Measurements from ENCODE around the gene MMD2. TPM values are rescaled to one million over a fixed set of nuclear protein-coding genes. Genes with fewer than 3 reads are reported as not detected.

The MMD2 gene
- polyA plus RNA-seq, 2 of the 4 experiments (the other 2 are of a cell fraction) = not detected

DNA sequence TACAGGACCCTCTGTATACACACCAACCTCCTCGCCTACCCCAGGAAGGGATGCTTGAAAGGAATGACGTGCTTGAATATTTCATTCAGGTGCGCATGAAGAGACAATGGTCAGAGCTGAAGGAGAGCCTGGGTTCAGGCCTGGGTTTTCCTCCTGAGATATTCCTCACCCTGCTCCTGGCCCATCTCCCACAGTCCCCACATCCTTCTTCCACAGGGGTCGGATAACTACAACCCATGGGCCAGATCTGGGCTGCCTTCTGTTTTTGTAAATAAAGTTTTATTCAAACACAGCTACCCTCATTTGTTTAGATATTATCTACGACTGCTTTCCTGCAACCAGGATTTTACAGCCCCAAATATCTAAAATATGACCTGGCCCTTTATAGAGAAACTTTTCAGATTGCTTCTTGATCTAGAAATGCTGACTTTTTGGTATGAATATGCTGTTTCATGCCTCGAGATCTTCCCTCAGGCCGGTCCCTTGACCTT is 73.6 kb downstream of the MMD2 start:
- POLR2A ChIA-PET = no interaction called here
- TF ChIP-seq EP300 (IDR thresholded peaks at IDR 0.05) (no peak), CBX2 (IDR thresholded peaks at IDR 0.05; ENCODE audit: borderline replicate concordance, low read depth) (no peak), BHLHE40 (IDR thresholded peaks at IDR 0.05; ENCODE audit: low read depth, low read length) (no peak), CBX8 (IDR thresholded peaks at IDR 0.05) (no peak), HDAC2 (IDR thresholded peaks at IDR 0.05) (no peak), NPAS2 (CRISPR knock-in tag; IDR thresholded peaks at IDR 0.05; ENCODE audit: borderline replicate concordance) (no peak), CTCF (IDR thresholded peaks at IDR 0.05) (no peak), HOXB5 (CRISPR knock-in tag; IDR thresholded peaks at IDR 0.05) (no peak), HOXB13 (CRISPR knock-in tag; IDR thresholded peaks at IDR 0.05; ENCODE audit: low read depth) (no peak), GATA3 (IDR thresholded peaks at IDR 0.05; ENCODE audit: borderline replicate concordance) (no peak), ZFP36 (IDR thresholded peaks at IDR 0.05; ENCODE audit: borderline replicate concordance, partially characterized antibody) (no peak), FOSB (CRISPR knock-in tag; IDR thresholded peaks at IDR 0.05) (no peak), NR3C1 (IDR thresholded peaks at IDR 0.05) (no peak), KDM5A (IDR thresholded peaks at IDR 0.05) (no peak), EHMT2 (IDR thresholded peaks at IDR 0.05; ENCODE audit: low read depth) (no peak)
- TF ChIP-seq, protein P1, sequence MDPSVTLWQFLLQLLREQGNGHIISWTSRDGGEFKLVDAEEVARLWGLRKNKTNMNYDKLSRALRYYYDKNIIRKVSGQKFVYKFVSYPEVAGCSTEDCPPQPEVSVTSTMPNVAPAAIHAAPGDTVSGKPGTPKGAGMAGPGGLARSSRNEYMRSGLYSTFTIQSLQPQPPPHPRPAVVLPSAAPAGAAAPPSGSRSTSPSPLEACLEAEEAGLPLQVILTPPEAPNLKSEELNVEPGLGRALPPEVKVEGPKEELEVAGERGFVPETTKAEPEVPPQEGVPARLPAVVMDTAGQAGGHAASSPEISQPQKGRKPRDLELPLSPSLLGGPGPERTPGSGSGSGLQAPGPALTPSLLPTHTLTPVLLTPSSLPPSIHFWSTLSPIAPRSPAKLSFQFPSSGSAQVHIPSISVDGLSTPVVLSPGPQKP (IDR thresholded peaks at IDR 0.05; ENCODE audit: low read depth, low read length) = no peak
- TF ChIP-seq, protein P2, sequence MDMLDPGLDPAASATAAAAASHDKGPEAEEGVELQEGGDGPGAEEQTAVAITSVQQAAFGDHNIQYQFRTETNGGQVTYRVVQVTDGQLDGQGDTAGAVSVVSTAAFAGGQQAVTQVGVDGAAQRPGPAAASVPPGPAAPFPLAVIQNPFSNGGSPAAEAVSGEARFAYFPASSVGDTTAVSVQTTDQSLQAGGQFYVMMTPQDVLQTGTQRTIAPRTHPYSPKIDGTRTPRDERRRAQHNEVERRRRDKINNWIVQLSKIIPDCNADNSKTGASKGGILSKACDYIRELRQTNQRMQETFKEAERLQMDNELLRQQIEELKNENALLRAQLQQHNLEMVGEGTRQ (IDR thresholded peaks at IDR 0.05) = no peak
- 0 out of 3 replicates have a peak, but pooled peaks cover 4% of the 10 kb centered on the region for H3K4me1 ChIP-seq
- WGBS (ENCODE audit: missing lambda C conversion rate) = 76% methylated on average over 7 of the region's 7 CpGs
- no peak for FAIRE-seq
- CTCF ChIA-PET = interaction anchor here (0.7 to 3.0 kb wide), 2 partner anchors 18 to 94 kb away, joined by 3 to 10 read pairs; no protein-coding TSS in a partner anchor
- no peak overlapping the region for H3K4me3 ChIP-seq
- ATAC-seq = no peak
- no peak overlapping the region for H3K4me2 ChIP-seq
- DNase-seq (ENCODE audit: low read depth in 1 of 2, low spot score in 1 of 2) = no peak
- no peak overlapping the region for H3K27ac ChIP-seq
- H3K9me3 ChIP-seq = no peaks in the 10 kb centered on the region

DNA sequence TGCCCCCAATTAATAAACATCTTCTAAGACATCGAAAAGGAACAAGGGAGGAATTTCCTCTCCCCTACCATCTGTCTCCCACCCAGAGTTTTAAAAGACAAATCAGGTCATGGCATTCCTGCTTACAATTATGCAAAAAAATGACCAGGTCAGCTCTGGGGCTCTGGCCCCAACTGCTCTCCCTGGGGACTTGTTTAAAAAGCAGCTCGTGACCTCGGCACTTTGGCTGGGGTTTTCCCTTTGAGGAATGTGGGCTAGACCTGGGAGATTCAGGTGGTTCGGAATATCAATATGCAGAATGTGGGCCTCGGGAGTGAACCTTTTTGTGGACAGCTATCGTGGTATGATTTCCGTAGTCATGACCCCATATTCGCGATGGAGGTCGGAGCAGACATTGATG is 74.8 kb downstream of the MMD2 start:
- FAIRE-seq (no peak), DNase-seq (ENCODE audit: low read depth in 1 of 2, low spot score in 1 of 2) (no peak), ATAC-seq (no peak)
- Histone ChIP-seq H3K27ac (no peak overlapping the region), H3K9me3 (no peaks in the 10 kb centered on the region), H3K4me3 (no peak overlapping the region; the same call in 2 of the 3 replicates), H3K4me1 (0 out of 3 replicates have a peak, but pooled peaks cover 4% of the 10 kb centered on the region), H3K4me2 (peak overlapping the region; percentile 99; the same call in 1 of the 3 replicates)
- TF ChIP-seq HOXA7 (CRISPR knock-in tag; IDR thresholded peaks at IDR 0.05) (no peak), GATA3 (IDR thresholded peaks at IDR 0.05; ENCODE audit: borderline replicate concordance) (no peak), CBX8 (IDR thresholded peaks at IDR 0.05) (no peak), CHD2 (IDR thresholded peaks at IDR 0.05; ENCODE audit: low read length, partially characterized antibody) (no peak), PBX3 (IDR thresholded peaks at IDR 0.05) (no peak), MAX (IDR thresholded peaks at IDR 0.05) (no peak), BCL3 (IDR thresholded peaks at IDR 0.05) (no peak), MAFK (IDR thresholded peaks at IDR 0.05; ENCODE audit: partially characterized antibody) (no peak), HOXB13 (CRISPR knock-in tag; IDR thresholded peaks at IDR 0.05; ENCODE audit: low read depth) (no peak)
- POLR2A ChIA-PET = interaction anchor here (0.6 kb wide), 1 partner anchor 109 kb away, joined by 3 read pairs; the partner anchor contains the start of gene AP5Z1
- CTCF ChIA-PET = interaction anchor here (0.6 to 4.1 kb wide), 33 partner anchors 10 to 273 kb away, joined by 3 to 39 read pairs (median 5); no protein-coding TSS in a partner anchor
- WGBS (ENCODE audit: missing lambda C conversion rate) = 69% methylated on average over 10 of the region's 10 CpGs

Measured in A549 (cell line).